OCI-M2 (cell line): ENCODE measurements around the gene CABLES1.
"Not testable (repeated sequence)": the region's sequence is repeated elsewhere in the genome, so short reads cannot be mapped to it uniquely, and the experiment has no call there.

Experiments
- DNase-seq: peaks from one replicate; lab custom pipeline; 2025; ENCODE audit not compliant: unreplicated experiment; lab: John Stamatoyannopoulos, UW

The CABLES1 gene

DNA sequence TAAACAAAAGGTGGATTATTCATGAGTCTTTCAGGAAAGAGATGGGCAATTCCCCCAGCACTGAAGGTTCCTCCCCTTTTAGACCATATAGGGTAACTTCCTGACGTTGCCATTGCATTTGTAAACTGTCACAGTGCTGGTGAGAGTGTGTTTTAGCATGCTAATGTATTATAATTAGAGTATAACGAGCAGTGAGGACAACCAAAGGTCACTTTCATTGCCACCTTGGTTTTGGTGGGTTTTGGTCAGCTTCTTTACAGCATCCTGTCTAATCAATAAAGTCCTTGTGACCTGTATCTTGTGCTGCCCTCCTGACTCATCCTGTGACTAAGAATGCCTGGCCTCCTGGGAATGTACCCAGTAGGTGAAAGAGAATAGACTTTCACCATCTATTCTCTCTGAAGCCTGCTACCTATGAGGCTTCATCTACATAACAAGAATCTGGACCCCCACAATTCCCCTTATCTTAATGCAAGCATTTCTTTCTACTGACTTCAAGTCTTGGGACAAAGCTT lies 148.7 kb downstream of the CABLES1 start:
- no peak for DNase-seq

DNA sequence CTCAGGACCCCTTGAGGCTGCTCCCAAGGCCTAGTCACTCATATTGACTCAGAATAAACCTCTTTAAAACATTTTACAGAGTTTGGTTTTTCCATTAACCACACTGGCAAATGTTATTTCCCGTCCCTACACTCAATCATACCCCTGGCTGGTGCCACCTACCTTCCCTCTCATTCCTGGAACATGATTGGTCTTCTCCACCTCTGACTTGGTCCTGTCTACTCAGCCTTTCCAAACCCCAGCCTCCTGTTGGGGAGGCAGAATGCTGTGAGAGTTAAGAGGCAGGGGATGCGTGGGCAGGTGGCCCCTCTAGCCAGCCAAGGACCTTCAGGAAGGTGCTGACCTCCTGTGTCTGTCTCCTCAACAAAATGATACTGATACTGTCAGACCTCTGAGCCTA lies 149.3 kb downstream of the CABLES1 start:
- DNase-seq = no peak

DNA sequence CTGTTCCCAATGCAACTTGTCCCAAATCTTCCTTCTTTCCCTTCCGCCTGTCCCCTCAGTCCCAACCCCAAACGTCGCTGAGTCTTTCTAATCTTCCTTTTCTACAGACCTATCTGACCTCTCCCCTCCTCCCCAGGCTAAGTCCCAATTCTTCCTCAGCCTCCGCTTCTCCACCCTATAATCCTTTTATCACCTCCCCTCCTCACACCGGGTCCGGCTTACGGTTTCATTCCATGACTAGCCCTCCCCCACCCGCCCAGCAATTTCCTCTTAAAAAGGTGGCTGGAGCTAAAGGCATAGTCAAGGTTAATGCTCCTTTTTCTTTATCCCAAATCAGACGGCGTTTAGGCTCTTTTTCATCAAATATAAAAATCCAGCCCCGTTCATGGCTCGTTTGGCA lies 150.3 kb downstream of the CABLES1 start:
- not testable (repeated sequence) for DNase-seq

DNA sequence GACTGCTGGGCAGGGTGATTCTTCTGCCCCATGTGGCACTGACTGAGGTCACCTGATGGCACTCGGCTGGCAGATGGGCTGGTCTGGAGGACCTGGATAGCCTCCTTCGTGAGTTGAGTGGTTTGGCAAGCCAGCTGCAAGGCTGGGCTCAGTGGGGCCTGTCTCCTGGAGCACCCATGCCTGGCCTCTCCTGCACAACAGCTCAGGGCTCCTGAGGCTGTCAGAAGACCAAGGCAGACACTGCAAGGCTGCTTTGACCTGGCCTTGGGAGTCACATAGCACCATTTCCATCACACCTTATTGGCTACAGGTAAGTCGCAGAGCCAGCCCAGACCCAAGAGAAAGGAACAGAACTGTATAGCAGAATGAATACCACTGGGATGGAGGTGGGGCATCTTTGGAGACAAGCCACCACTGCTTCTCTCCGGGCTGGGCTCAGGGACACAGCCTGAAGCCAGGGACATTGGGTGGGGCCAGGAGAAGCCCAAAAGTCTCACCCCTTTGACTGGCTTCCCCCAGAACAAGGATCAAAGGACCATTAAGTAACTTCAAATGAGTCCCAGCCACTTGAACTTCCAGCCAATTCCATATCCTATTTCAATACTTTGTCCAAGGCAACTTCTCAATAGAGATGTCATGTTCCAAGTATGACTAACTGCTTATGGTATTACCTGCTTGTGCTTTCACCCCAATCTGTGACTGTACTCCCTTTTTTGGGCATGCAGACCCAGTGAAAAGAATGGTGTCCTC lies 156.3 kb downstream of the CABLES1 start:
- no peak for DNase-seq

DNA sequence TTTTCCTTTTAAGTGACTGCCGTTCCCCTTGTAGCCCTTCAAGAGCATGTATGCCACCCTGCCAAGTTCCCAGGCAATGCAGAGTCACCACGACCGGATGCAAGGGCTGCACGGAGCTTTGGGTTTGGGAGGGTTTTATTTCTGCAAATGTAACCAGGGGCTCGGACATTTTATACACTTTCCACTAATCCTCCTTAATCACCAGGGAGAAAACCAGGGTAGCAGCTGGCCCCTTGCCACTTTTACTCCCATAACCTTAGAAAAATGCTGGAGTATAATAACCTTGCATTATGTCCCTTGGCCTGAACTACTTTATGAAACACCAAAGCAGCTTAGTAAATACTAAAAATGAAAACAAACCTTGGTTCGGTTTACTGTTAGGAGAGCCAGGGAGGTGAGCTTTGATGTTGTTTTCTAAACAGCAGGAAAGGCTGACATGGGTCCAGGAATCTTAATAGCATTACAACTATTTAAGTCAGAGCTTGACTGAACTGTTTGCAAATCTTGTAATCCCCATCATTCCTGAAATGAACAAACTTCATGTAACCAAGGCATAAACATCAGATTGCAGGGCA lies 165.0 kb downstream of the CABLES1 start:
- no peak for DNase-seq

DNA sequence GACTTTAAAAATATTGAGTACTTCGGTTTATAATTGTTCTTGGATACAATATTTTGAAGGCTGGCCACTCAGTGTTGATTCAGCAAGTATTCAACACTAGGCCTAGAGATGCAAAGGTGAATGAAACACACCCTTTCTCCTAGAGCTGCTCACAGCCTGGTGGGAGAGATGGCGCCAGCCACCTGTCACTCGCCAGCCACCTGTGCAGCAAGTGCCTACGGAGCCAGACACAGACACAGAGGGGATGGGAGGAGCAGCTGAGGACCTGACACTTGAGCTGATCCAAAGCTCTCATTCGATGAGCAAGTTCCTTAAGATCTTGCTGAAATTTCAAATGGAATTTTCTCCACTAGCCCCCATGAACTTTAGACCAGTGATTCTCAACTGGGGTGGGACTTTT lies 166.7 kb downstream of the CABLES1 start:
- DNase-seq = no peak

DNA sequence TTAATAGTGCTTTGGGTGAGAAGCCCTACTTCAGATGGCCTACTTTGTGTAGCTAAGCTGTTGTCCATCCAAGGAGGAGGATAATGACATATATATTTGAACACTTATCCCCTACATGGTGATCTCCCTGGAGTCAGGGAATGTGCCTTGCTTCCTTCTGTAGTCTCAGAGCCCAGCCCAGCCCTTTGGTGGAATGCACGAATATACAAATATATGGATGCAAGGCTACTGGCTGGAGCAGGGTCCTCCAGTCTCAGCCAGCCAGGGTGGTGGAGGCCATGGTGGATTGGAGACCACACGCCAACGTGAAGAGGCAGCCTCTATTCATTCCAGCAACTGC lies 167.2 kb downstream of the CABLES1 start:
- no peak for DNase-seq

DNA sequence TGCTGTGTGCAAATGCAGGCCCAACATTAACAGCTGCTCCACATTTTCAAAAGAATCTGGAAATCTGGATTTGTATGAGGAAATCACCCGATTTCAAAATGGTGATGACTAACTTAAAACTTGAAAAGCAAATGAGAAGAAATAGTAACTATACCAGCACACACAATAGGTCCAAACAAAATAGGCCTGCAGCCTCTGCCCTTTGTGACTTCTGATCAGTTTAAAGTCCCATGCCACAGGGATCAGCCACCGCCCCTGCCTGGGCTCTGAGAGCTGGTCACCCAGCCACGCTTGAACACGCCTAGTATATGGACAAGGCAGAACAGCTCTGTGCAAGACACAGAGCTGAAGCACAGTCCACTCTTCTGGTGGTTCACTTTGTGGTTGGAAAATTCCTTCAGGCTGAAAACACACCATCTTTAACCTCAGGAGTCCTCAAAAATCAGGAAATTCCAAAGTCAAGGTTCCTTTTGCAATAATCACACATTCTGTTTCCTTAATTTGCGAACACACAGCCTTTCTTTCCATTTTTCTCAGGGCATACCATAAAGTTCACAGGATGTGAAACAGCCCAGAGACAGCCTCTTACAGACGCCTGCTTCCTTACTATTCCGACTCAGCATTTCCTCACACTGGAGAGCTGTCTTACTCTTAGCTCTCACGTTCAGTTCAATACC lies 167.7 kb downstream of the CABLES1 start:
- DNase-seq = no peak

DNA sequence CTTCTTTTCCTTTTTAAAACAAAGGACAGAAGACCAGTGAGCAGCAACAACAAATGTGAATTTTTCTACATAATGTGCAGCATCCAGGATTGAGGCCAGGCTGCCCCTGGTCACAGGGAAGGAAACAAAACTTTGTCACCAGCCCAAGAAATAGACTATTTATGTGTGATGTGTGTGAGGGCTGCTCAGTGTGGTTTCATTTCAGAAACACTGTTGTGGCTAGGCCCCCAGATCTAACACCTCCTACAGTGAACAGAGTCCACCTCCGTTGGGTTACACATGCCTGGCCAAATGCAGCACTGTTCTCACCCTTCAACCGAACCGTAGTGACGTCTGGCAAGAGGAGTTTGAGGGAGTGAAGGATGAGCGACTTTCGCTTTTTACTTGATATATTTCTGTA lies 171.5 kb downstream of the CABLES1 start:
- no peak for DNase-seq

DNA sequence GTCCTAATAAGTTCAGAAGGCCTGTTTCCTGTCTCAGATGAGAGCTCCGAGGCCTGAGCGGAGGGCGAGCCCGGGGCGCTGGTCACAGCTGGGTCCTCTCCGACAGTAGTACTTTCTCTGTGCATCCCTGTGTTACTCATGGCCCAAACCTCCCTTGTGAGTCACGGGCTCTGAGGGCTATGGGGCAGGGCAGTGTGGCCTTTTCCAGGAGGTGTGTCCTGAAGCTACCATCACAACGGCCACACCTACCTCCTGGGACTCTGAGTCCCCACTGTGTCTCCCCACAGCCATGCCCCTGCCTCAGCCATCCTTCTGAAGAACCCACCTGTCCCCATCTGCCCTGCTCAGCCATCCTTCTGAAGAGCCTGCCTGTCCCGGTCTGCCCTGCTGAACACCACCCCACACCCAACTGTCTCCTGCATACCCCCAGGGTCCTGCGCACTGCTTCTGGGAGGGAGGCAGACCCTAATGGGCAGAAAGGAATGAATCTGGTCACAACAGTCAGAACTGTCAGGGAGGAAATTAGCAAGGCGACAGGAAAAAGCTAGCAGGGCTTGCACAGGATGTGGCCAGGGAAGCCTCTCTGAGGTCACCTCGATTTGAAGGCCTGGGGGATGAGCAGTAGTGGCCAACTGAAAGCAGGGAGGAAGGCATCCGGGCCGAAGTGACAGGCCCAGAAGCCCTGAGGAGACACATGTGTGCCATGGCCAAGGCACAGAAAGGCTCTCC lies 172.4 kb downstream of the CABLES1 start:
- DNase-seq = no peak
